Measurements from ENCODE around the gene GRHPR.
A peak's percentile ranks its signal among the peaks of the same experiment; 100 is the strongest.

GRHPR gene

GRCh38 chr9:37415011-37415719 lies 7.3 kb upstream of the GRHPR start:
- Histone ChIP-seq H3K27ac (ENCODE audit: low read length) (no peak overlapping the region), H3K9me3 (ENCODE audit: control insufficient read depth, low read depth, low read length) (no peaks in the 10 kb centered on the region), H3K9ac (ENCODE audit: low read length) (no peak overlapping the region), H3K4me3 (ENCODE audit: low read length) (no peak overlapping the region), H3K27me3 (ENCODE audit: control insufficient read depth, insufficient read depth, low read length) (no peaks in the 10 kb centered on the region), H3K36me3 (ENCODE audit: control insufficient read depth, low read depth, low read length) (no peaks in the 10 kb centered on the region), H3K4me1 (ENCODE audit: control insufficient read depth, low read depth, low read length) (peaks cover 6% of the 10 kb centered on the region)

- Histone ChIP-seq H3K4me3 (ENCODE audit: low read length) (no peak overlapping the region), H3K9ac (ENCODE audit: low read length) (no peak overlapping the region), H3K27ac (ENCODE audit: low read length) (no peak overlapping the region), H3K4me1 (ENCODE audit: control insufficient read depth, low read depth, low read length) (peaks cover 10% of the 10 kb centered on the region), H3K36me3 (ENCODE audit: control insufficient read depth, low read depth, low read length) (no peaks in the 10 kb centered on the region), H3K9me3 (ENCODE audit: control insufficient read depth, low read depth, low read length) (no peaks in the 10 kb centered on the region), H3K27me3 (ENCODE audit: control insufficient read depth, insufficient read depth, low read length) (no peaks in the 10 kb centered on the region)
These were observed 5.2 kb upstream of the GRHPR start for GRCh38 chr9:37417252-37417803.

GRCh38 chr9:37417857-37418618 lies 4.5 kb upstream of the GRHPR start:
- H3K36me3 ChIP-seq (ENCODE audit: control insufficient read depth, low read depth, low read length): no peaks in the 10 kb centered on the region
- no peak overlapping the region for H3K9ac ChIP-seq (ENCODE audit: low read length)
- no peaks in the 10 kb centered on the region for H3K9me3 ChIP-seq (ENCODE audit: control insufficient read depth, low read depth, low read length)
- no peaks in the 10 kb centered on the region for H3K27me3 ChIP-seq (ENCODE audit: control insufficient read depth, insufficient read depth, low read length)
- peaks cover 10% of the 10 kb centered on the region for H3K4me1 ChIP-seq (ENCODE audit: control insufficient read depth, low read depth, low read length)
- H3K4me3 ChIP-seq (ENCODE audit: low read length): no peak overlapping the region
- no peak overlapping the region for H3K27ac ChIP-seq (ENCODE audit: low read length)

- H3K36me3 ChIP-seq (ENCODE audit: control insufficient read depth, low read depth, low read length): no peaks in the 10 kb centered on the region
- H3K9ac ChIP-seq (ENCODE audit: low read length): no peak overlapping the region
- no peaks in the 10 kb centered on the region for H3K9me3 ChIP-seq (ENCODE audit: control insufficient read depth, low read depth, low read length)
- peaks cover 15% of the 10 kb centered on the region for H3K4me1 ChIP-seq (ENCODE audit: control insufficient read depth, low read depth, low read length)
- H3K27me3 ChIP-seq (ENCODE audit: control insufficient read depth, insufficient read depth, low read length): no peaks in the 10 kb centered on the region
- H3K4me3 ChIP-seq (ENCODE audit: low read length): no peak overlapping the region
- no peak overlapping the region for H3K27ac ChIP-seq (ENCODE audit: low read length)
These were observed 3.3 kb upstream of the GRHPR start for GRCh38 chr9:37419204-37419603.

GRCh38 chr9:37420271-37421215 lies 2.0 kb upstream of the GRHPR start:
- no peaks in the 10 kb centered on the region for H3K36me3 ChIP-seq (ENCODE audit: control insufficient read depth, low read depth, low read length)
- H3K27me3 ChIP-seq (ENCODE audit: control insufficient read depth, insufficient read depth, low read length): no peaks in the 10 kb centered on the region
- H3K4me3 ChIP-seq (ENCODE audit: low read length): no peak overlapping the region
- H3K9ac ChIP-seq (ENCODE audit: low read length): no peak overlapping the region
- no peaks in the 10 kb centered on the region for H3K9me3 ChIP-seq (ENCODE audit: control insufficient read depth, low read depth, low read length)
- peaks cover 13% of the 10 kb centered on the region for H3K4me1 ChIP-seq (ENCODE audit: control insufficient read depth, low read depth, low read length)
- H3K27ac ChIP-seq (ENCODE audit: low read length): no peak overlapping the region

GRCh38 chr9:37421914-37422288 lies 595 bp upstream of the GRHPR start:
- Histone ChIP-seq H3K36me3 (ENCODE audit: control insufficient read depth, low read depth, low read length) (peaks cover 12% of the 10 kb centered on the region), H3K4me1 (ENCODE audit: control insufficient read depth, low read depth, low read length) (peaks cover 9% of the 10 kb centered on the region), H3K27me3 (ENCODE audit: control insufficient read depth, insufficient read depth, low read length) (no peaks in the 10 kb centered on the region), H3K4me3 (ENCODE audit: low read length) (peak overlapping the region; percentile 72), H3K9ac (ENCODE audit: low read length) (peak overlapping the region; percentile 84), H3K27ac (ENCODE audit: low read length) (no peak overlapping the region), H3K9me3 (ENCODE audit: control insufficient read depth, low read depth, low read length) (no peaks in the 10 kb centered on the region)

- Histone ChIP-seq H3K4me3 (ENCODE audit: low read length) (peak overlapping the region; percentile 72), H3K9me3 (ENCODE audit: control insufficient read depth, low read depth, low read length) (no peaks in the 10 kb centered on the region), H3K27me3 (ENCODE audit: control insufficient read depth, insufficient read depth, low read length) (no peaks in the 10 kb centered on the region), H3K36me3 (ENCODE audit: control insufficient read depth, low read depth, low read length) (peaks cover 26% of the 10 kb centered on the region), H3K27ac (ENCODE audit: low read length) (no peak overlapping the region), H3K9ac (ENCODE audit: low read length) (peak overlapping the region; percentile 84), H3K4me1 (ENCODE audit: control insufficient read depth, low read depth, low read length) (peaks cover 9% of the 10 kb centered on the region)
These were observed 1.0 kb downstream of the GRHPR start for GRCh38 chr9:37423508-37423907.

GRCh38 chr9:37424204-37424685 lies 1.7 kb downstream of the GRHPR start:
- no peaks in the 10 kb centered on the region for H3K9me3 ChIP-seq (ENCODE audit: control insufficient read depth, low read depth, low read length)
- peaks cover 33% of the 10 kb centered on the region for H3K36me3 ChIP-seq (ENCODE audit: control insufficient read depth, low read depth, low read length)
- H3K27ac ChIP-seq (ENCODE audit: low read length): no peak overlapping the region
- H3K9ac ChIP-seq (ENCODE audit: low read length): no peak overlapping the region
- peaks cover 9% of the 10 kb centered on the region for H3K4me1 ChIP-seq (ENCODE audit: control insufficient read depth, low read depth, low read length)
- no peak overlapping the region for H3K4me3 ChIP-seq (ENCODE audit: low read length)
- no peaks in the 10 kb centered on the region for H3K27me3 ChIP-seq (ENCODE audit: control insufficient read depth, insufficient read depth, low read length)

- no peak overlapping the region for H3K9ac ChIP-seq (ENCODE audit: low read length)
- H3K4me1 ChIP-seq (ENCODE audit: control insufficient read depth, low read depth, low read length): peaks cover 9% of the 10 kb centered on the region
- H3K27me3 ChIP-seq (ENCODE audit: control insufficient read depth, insufficient read depth, low read length): no peaks in the 10 kb centered on the region
- peaks cover 37% of the 10 kb centered on the region for H3K36me3 ChIP-seq (ENCODE audit: control insufficient read depth, low read depth, low read length)
- H3K27ac ChIP-seq (ENCODE audit: low read length): no peak overlapping the region
- no peak overlapping the region for H3K4me3 ChIP-seq (ENCODE audit: low read length)
- H3K9me3 ChIP-seq (ENCODE audit: control insufficient read depth, low read depth, low read length): no peaks in the 10 kb centered on the region
These were observed 2.3 kb downstream of the GRHPR start for GRCh38 chr9:37424686-37425297.

- Histone ChIP-seq H3K27ac (ENCODE audit: low read length) (no peak overlapping the region), H3K27me3 (ENCODE audit: control insufficient read depth, insufficient read depth, low read length) (no peaks in the 10 kb centered on the region), H3K9me3 (ENCODE audit: control insufficient read depth, low read depth, low read length) (no peaks in the 10 kb centered on the region), H3K9ac (ENCODE audit: low read length) (no peak overlapping the region), H3K4me3 (ENCODE audit: low read length) (no peak overlapping the region), H3K4me1 (ENCODE audit: control insufficient read depth, low read depth, low read length) (peaks cover 9% of the 10 kb centered on the region), H3K36me3 (ENCODE audit: control insufficient read depth, low read depth, low read length) (peaks cover 37% of the 10 kb centered on the region)
These were observed 2.8 kb downstream of the GRHPR start for GRCh38 chr9:37425298-37425752.

Measured in iPS-18a (cell line).